H1 (cell line): ENCODE results near the gene ING5. TPM values are rescaled to one million over a fixed set of nuclear protein-coding genes. Genes with fewer than 3 reads are reported as not detected.

Source experiments
- CTCF ChIA-PET: fragments of 300-600 bp; sonication (Branson Sonifier 250); formaldehyde crosslinking; loops from one replicate; lab custom pipeline; 2021; ENCODE audit not compliant: partially characterized antibody; lab: Charles Lee
- POLR2A ChIA-PET: fragments of 300-600 bp; sonication (Branson Sonifier 250); formaldehyde crosslinking; loops from one replicate; lab custom pipeline; 2021; ENCODE audit warnings: inconsistent platforms; ENCODE audit not compliant: partially characterized antibody; lab: Charles Lee
- DNase-seq, 2 experiments: peaks; one replicate each; pipeline versions ENCODE4 v3.0.0 to v3.0.0-alpha.2; 2010 to 2022; ENCODE audit warnings: low spot score in 2 of 2, low read depth in 1 of 2, mixed read lengths in 1 of 2
- FAIRE-seq: peaks from 2 replicates; lab custom pipeline; 2011; peaks lifted over from hg19 to GRCh38; lab: Jason Lieb, UNC
- H2AFZ ChIP-seq: 2 replicates; pipeline ENCODE4 v1.8.1; 2012; ENCODE audit warnings: low read length, inconsistent platforms
- H2AK5ac ChIP-seq: 2 replicates; pipeline ENCODE4 v1.6.1; 2013; ENCODE audit warnings: low read depth, low read length
- H2BK120ac ChIP-seq: replicated peaks from 2 replicates; pipeline ENCODE3; 2013; ENCODE audit warnings: low read depth, low read length, inconsistent platforms
- H2BK12ac ChIP-seq: 2 replicates; pipeline ENCODE4 v1.6.1; 2013; ENCODE audit warnings: low read depth, low read length
- H2BK15ac ChIP-seq: 2 replicates; pipeline ENCODE4 v1.6.1; 2013; ENCODE audit warnings: low read length
- H2BK20ac ChIP-seq: 2 replicates; pipeline ENCODE4 v1.6.1; 2013; ENCODE audit warnings: low read length
- H2BK5ac ChIP-seq: 2 replicates; pipeline ENCODE4 v1.6.1; 2013; ENCODE audit warnings: low read depth, low read length
- H3K14ac ChIP-seq: 2 replicates; pipeline ENCODE4 v1.6.1; 2013; ENCODE audit warnings: inconsistent platforms; ENCODE audit not compliant: insufficient read length
- H3K18ac ChIP-seq: 2 replicates; pipeline ENCODE4 v1.6.1; 2013; ENCODE audit warnings: low read length; ENCODE audit errors: extremely low read depth
- H3K23ac ChIP-seq: 2 replicates; pipeline ENCODE4 v1.6.1; 2013; ENCODE audit warnings: inconsistent platforms; ENCODE audit not compliant: insufficient read length
- H3K23me2 ChIP-seq: 2 replicates; pipeline ENCODE4 v1.6.1; 2013; ENCODE audit warnings: low read depth, low read length
- H3K27ac ChIP-seq: 2 replicates; pipeline ENCODE4 v1.6.1; 2011; ENCODE audit warnings: low read depth, low read length, inconsistent platforms
- H3K27me3 ChIP-seq, 4 experiments: replicated peaks in 1 of 4; 1 replicate in 1 of 4; 2 replicates in 3 of 4; pipeline versions ENCODE4 v1.6.1 to v1.8.1; 2011 to 2013; ENCODE audit warnings: low read length in 3 of 4, mild to moderate bottlenecking in 3 of 4, inconsistent platforms in 2 of 4, mixed read lengths in 2 of 4, moderate library complexity in 1 of 4; ENCODE audit not compliant: control insufficient read depth in 3 of 4, insufficient read depth in 3 of 4; ENCODE audit errors: extremely low read depth in 1 of 4
- H3K36me3 ChIP-seq, 4 experiments: 2 replicates each; pipeline versions ENCODE4 v1.6.1 to v1.8.1; 2011 to 2013; ENCODE audit warnings: mild to moderate bottlenecking in 4 of 4, low read length in 3 of 4, moderate library complexity in 2 of 4, control low read depth in 1 of 4, inconsistent platforms in 1 of 4; ENCODE audit not compliant: insufficient read depth in 4 of 4, control insufficient read depth in 2 of 4
- H3K4ac ChIP-seq: replicated peaks from 2 replicates; pipeline ENCODE3; 2013; ENCODE audit warnings: low read length, low read depth, mixed read lengths, inconsistent platforms; ENCODE audit not compliant: insufficient read length
- H3K4me1 ChIP-seq, 4 experiments: replicated peaks in 1 of 4; 1 replicate in 1 of 4; 2 replicates in 3 of 4; pipeline versions ENCODE4 v1.6.1 to v1.8.1; 2011 to 2013; ENCODE audit warnings: low read length in 3 of 4, inconsistent platforms in 2 of 4, mixed read lengths in 1 of 4; ENCODE audit not compliant: insufficient read depth in 4 of 4, control insufficient read depth in 3 of 4
- H3K4me2 ChIP-seq, 2 experiments: 2 replicates each; pipeline versions ENCODE4 v1.6.1 to v1.8.1; 2011 to 2013; ENCODE audit warnings: low read depth in 2 of 2, low read length in 2 of 2, control low read depth in 1 of 2, inconsistent platforms in 1 of 2, mild to moderate bottlenecking in 1 of 2; ENCODE audit not compliant: insufficient read depth in 1 of 2
- H3K4me3 ChIP-seq, 4 experiments: fragments of 200-600, 300-600 bp in 1 of 4; sonication (generic), shearing (Covaris generic), sonication (Bioruptor Twin) in 1 of 4; 2 replicates each; pipeline versions ENCODE4 v1.5.1 to v1.8.1; 2011 to 2016; ENCODE audit warnings: low read length in 4 of 4, low read depth in 3 of 4, control low read depth in 2 of 4, inconsistent platforms in 2 of 4, mild to moderate bottlenecking in 2 of 4, mixed read lengths in 1 of 4, moderate library complexity in 1 of 4; ENCODE audit not compliant: insufficient read depth in 2 of 4; ENCODE audit errors: extremely low read depth in 1 of 4
- H3K56ac ChIP-seq: replicated peaks from 2 replicates; pipeline ENCODE3; 2013; ENCODE audit warnings: low read depth, mild to moderate bottlenecking, mixed read lengths, low read length, inconsistent platforms; ENCODE audit not compliant: insufficient read length
- H3K79me1 ChIP-seq: 2 replicates; pipeline ENCODE4 v1.6.1; 2013; ENCODE audit warnings: low read depth, low read length, control low read depth
- H3K79me2 ChIP-seq, 2 experiments: 2 replicates each; pipeline versions ENCODE4 v1.6.1 to v1.8.1; 2012 to 2013; ENCODE audit warnings: low read length in 2 of 2, mild to moderate bottlenecking in 2 of 2, inconsistent platforms in 1 of 2; ENCODE audit not compliant: insufficient read depth in 2 of 2, control insufficient read depth in 1 of 2
- H3K9ac ChIP-seq, 4 experiments: replicated peaks in 1 of 4; 1 replicate in 1 of 4; 2 replicates in 3 of 4; pipeline versions ENCODE4 v1.6.1 to v1.8.1; 2011 to 2013; ENCODE audit warnings: low read depth in 3 of 4, low read length in 3 of 4, control low read depth in 2 of 4, mild to moderate bottlenecking in 2 of 4, moderate library complexity in 2 of 4, inconsistent platforms in 1 of 4; ENCODE audit errors: extremely low read depth in 1 of 4
- H3K9me3 ChIP-seq, 2 experiments: 2 replicates each; pipeline versions ENCODE4 v1.6.1 to v1.8.1; 2012 to 2013; ENCODE audit warnings: mild to moderate bottlenecking in 2 of 2, moderate library complexity in 2 of 2, control low read depth in 1 of 2, inconsistent platforms in 1 of 2, low read depth in 1 of 2, low read length in 1 of 2, mixed read lengths in 1 of 2; ENCODE audit not compliant: insufficient read depth in 2 of 2
- H4K20me1 ChIP-seq, 2 experiments: replicated peaks in 1 of 2; 2 replicates each; pipeline versions ENCODE3 to v1.8.1; 2011 to 2013; ENCODE audit warnings: inconsistent platforms in 2 of 2, low read length in 2 of 2, mild to moderate bottlenecking in 1 of 2; ENCODE audit not compliant: insufficient read depth in 2 of 2, control insufficient read depth in 1 of 2
- H4K5ac ChIP-seq: 2 replicates; pipeline ENCODE4 v1.6.1; 2013; ENCODE audit warnings: low read length, low read depth, mixed read lengths, inconsistent platforms; ENCODE audit not compliant: insufficient read length
- H4K8ac ChIP-seq: 2 replicates; pipeline ENCODE4 v1.8.0; 2013; ENCODE audit warnings: mild to moderate bottlenecking, moderate library complexity, low read length, inconsistent platforms; ENCODE audit not compliant: insufficient read depth; ENCODE audit errors: extremely low read depth
- H4K91ac ChIP-seq: replicated peaks from 2 replicates; pipeline ENCODE3; 2013; ENCODE audit warnings: low read length, mixed read lengths, inconsistent platforms; ENCODE audit not compliant: insufficient read length
- EZH2 ChIP-seq: fragments of 200-600 bp; sonication (generic); IDR thresholded peaks from 2 replicates; pipeline ENCODE4 v1.7.1; 2012; ENCODE audit warnings: low read depth, mild to moderate bottlenecking, moderate library complexity, low read length, inconsistent platforms; ENCODE audit not compliant: severe bottlenecking
- KDM5A ChIP-seq: fragments of 200-600 bp; IDR thresholded peaks from 2 replicates; pipeline ENCODE4 v1.7.1; 2012; ENCODE audit warnings: mild to moderate bottlenecking, low read length, inconsistent platforms, mixed read lengths
- NANOG ChIP-seq: IDR thresholded peaks from 2 replicates; pipeline ENCODE4 v1.6.1; 2011; ENCODE audit warnings: low read length, low read depth, mild to moderate bottlenecking, inconsistent platforms; ENCODE audit not compliant: insufficient read depth, poor library complexity, severe bottlenecking
- SIRT6 ChIP-seq: IDR thresholded peaks from one replicate; pipeline ENCODE4 v1.7.1; 2012; ENCODE audit warnings: low read length, inconsistent platforms
- USF2 ChIP-seq: IDR thresholded peaks from 2 replicates; pipeline ENCODE4 v1.6.1; 2011; ENCODE audit warnings: low read length, improper control_type of control experiment
- WGBS, 2 experiments: shearing (Covaris generic) in 1 of 2; methylation state at CpG; one replicate each; pipeline versions ENCODE4 v1.1.6 to v1.1.7; 2013 to 2015; ENCODE audit warnings: low lambda C conversion rate in 2 of 2, mixed read lengths in 2 of 2, inconsistent platforms in 1 of 2, low coverage in 1 of 2, missing lambda C conversion rate in 1 of 2; ENCODE audit not compliant: insufficient replicate concordance in 2 of 2, insufficient coverage in 1 of 2, insufficient read length in 1 of 2; ENCODE audit errors: extremely low coverage in 1 of 2, missing lambda C conversion rate in 1 of 2; 5-methylcytosine and 5-hydroxymethylcytosine counted together
- polyA plus RNA-seq, 7 experiments: library from polyadenylated mRNA; depleted of rRNA in 3 of 7; stranded (reverse) in 5 of 7; unstranded in 2 of 7; fragments of >200 nt in 5 of 7; fragments of 200-250 nt in 2 of 7; gene quantifications; 1 replicate in 5 of 7; 2 replicates in 1 of 7; 4 replicates in 1 of 7; pipeline versions ENCODE4 v1.2.1 to v1.2.3, GENCODE V29; 2011 to 2013; ENCODE audit warnings: missing spikeins in 2 of 7, mixed read lengths in 2 of 7
- total RNA-seq: library from RNA; stranded (reverse); fragmentation: NEBNext Ultra II Directional; extraction: Animal tissue kit (Norgen Biotek cat#: 25700); gene quantifications from 2 replicates; pipeline ENCODE4 v1.2.1, GENCODE V29; 2021

The ING5 gene
- total and polyA plus RNA-seq, 2 of the 8 experiments (the other 6 are each of a cell fraction or from before 2014, with no cell fraction given) = 41.5 to 47.4 TPM

GRCh38 chr2:241777686-241778627, 76.1 kb downstream of the ING5 start:
- DNase-seq (peak in 1 of 2 experiments; percentile 39), FAIRE-seq (no peak)
- H3K4me1 ChIP-seq = peaks cover 0 to 20% (median 7%) of the 10 kb centered on the region in 4 experiments; a peak in 6 of 7 replicates
- peak overlapping the region; percentile 48; the same call in 1 of the 2 replicates for H3K18ac ChIP-seq
- no peak overlapping the region; a peak in 1 of 4 replicates for H3K4me2 ChIP-seq
- WGBS, 2 experiments = 88% methylated on average over 21 of the region's 21 CpGs; no CpG with 5 or more reads in 1 of the 2 experiments
- H4K5ac ChIP-seq = peak overlapping the region; percentile 15
- H4K8ac ChIP-seq = no peak overlapping the region; the same call in 1 of the 2 replicates
- no peaks in the 10 kb centered on the region for H3K36me3 ChIP-seq
- no peak overlapping the region for H2AFZ ChIP-seq
- peak overlapping the region; percentile 85 for H4K91ac ChIP-seq
- no peak overlapping the region for H2BK5ac ChIP-seq
- H2BK20ac ChIP-seq = no peak overlapping the region
- H2BK120ac ChIP-seq = no peak overlapping the region
- H3K27me3 ChIP-seq = no peaks in the 10 kb centered on the region
- H3K56ac ChIP-seq = no peak overlapping the region
- no peak overlapping the region for H3K4me3 ChIP-seq
- no peak overlapping the region for H2AK5ac ChIP-seq
- H3K23me2 ChIP-seq = no peaks in the 10 kb centered on the region
- no peak overlapping the region for H3K27ac ChIP-seq
- no peak for TF ChIP-seq SIRT6
- no peak for TF ChIP-seq USF2
- TF ChIP-seq NANOG = no peak
- no peak for TF ChIP-seq EZH2
- no peak for TF ChIP-seq KDM5A
- CTCF ChIA-PET = no interaction called here
- H3K9me3 ChIP-seq = peaks cover 17 to 20% of the 10 kb centered on the region in 2 experiments
- POLR2A ChIA-PET = interaction anchor here (1.1 kb wide), 1 partner anchor 56 kb away, joined by 3 read pairs; no protein-coding TSS in a partner anchor
- no peak overlapping the region for H3K14ac ChIP-seq
- H4K20me1 ChIP-seq = no peaks in the 10 kb centered on the region
- no peak overlapping the region for H3K4ac ChIP-seq
- no peak overlapping the region; the same call in 1 of the 2 replicates for H2BK15ac ChIP-seq
- H3K79me2 ChIP-seq = no peaks in the 10 kb centered on the region
- no peak overlapping the region for H3K23ac ChIP-seq
- H3K79me1 ChIP-seq = no peaks in the 10 kb centered on the region
- 0 out of 2 replicates have a peak overlapping the region, but pooled peaks have one; percentile 9 for H2BK12ac ChIP-seq
- no peak overlapping the region for H3K9ac ChIP-seq
